ENCODE results near the gene PCDHA10. TPM values are rescaled to one million over a fixed set of nuclear protein-coding genes. Genes with fewer than 3 reads are reported as not detected.

Gene PCDHA10
- total RNA-seq, 6 experiments from 2014 or later: 0.05 to 0.07 (median 0.06) TPM; not detected in 3

- Histone ChIP-seq H3K4me1 (no peaks in the 10 kb centered on the region), H3K4me3 (no peak overlapping the region), H3K27me3 (no peaks in the 10 kb centered on the region), H3K27ac (no peak overlapping the region), H3K36me3 (no peaks in the 10 kb centered on the region), H3K9me3 (peaks cover 0 to 4% (median under 1%) of the 10 kb centered on the region in 4 donors)
- TF ChIP-seq CTCF (IDR thresholded peaks at IDR 0.05): no peak
- intact Hi-C loops (cut with DNase I): no loop called here
- DNase-seq (no peak), ATAC-seq (no peak)
- WGBS (ENCODE audit: insufficient coverage, low coverage, low lambda C conversion rate, missing lambda C conversion rate): 61% methylated on average over 9 of the region's 94 CpGs
These were observed 1.7 kb downstream of the PCDHA10 start for GRCh38 chr5:140857177-140857986.

- Histone ChIP-seq H3K36me3 (no peaks in the 10 kb centered on the region), H3K27me3 (no peaks in the 10 kb centered on the region), H3K27ac (no peak overlapping the region), H3K4me3 (no peak overlapping the region), H3K9me3 (peaks cover 0 to 4% (median 2%) of the 10 kb centered on the region in 4 donors), H3K4me1 (no peaks in the 10 kb centered on the region)
- intact Hi-C loops (cut with DNase I): no loop called here
- DNase-seq: no peak
- no peak for ATAC-seq
- WGBS (ENCODE audit: insufficient coverage, low coverage, low lambda C conversion rate, missing lambda C conversion rate): no CpG with 5 or more reads among the region's 22 CpGs
- TF ChIP-seq CTCF (IDR thresholded peaks at IDR 0.05): no peak
- no peak for TF ChIP-seq POLR2A (IDR thresholded peaks at IDR 0.05)
These were observed 2.2 kb downstream of the PCDHA10 start for GRCh38 chr5:140857987-140858240.

DNA sequence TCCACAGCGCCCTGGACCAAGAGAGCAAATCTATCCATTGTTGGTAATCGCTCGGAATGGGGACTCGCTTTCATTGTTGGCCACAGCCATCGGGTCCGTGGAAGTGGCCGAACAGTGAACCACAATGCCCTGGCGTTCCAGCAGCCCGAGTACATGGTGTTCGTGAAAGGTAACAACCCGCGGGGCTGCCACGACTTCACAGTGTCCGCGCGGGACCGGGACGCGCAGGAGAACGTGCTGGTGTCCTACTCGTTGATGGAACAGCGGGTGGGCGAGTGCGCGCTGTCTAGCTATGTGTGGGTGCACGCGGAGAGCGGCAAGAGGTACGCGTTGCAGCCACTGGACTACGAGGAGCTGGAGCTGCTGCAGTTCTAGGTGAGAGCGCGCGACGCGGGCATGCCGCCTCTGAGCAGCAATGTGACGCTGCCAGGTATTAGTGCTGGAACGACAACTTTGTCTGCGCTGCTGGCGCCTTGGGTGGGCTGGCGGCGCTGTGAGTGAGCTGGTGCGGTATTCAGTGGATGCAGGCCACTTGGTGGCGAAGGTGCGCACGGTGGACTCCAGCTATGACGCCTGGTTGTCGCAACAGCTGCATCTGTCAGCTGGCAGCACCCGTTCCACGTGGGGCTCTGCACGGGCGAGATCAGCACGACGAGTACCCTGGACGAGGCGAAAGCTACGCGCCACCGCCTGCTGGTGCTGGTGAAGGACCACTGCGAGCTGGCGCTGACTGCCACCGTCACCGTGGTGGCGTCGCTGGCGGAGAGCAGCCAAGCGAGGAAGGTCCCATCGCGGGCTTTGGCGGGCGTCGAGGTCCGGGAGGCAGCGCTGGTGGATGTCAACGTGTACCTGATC lies 7.0 kb downstream of the PCDHA10 start:
- Histone ChIP-seq H3K4me1 (no peaks in the 10 kb centered on the region), H3K36me3 (no peaks in the 10 kb centered on the region), H3K27me3 (no peaks in the 10 kb centered on the region), H3K9me3 (peaks cover 0 to 4% (median 0%) of the 10 kb centered on the region in 4 donors), H3K4me3 (no peak overlapping the region), H3K27ac (no peak overlapping the region)
- no peak for DNase-seq
- 45% methylated on average over 13 of the region's 76 CpGs for WGBS (ENCODE audit: insufficient coverage, low coverage, low lambda C conversion rate, missing lambda C conversion rate)
- no peak for TF ChIP-seq CTCF (IDR thresholded peaks at IDR 0.05)
- no peak for TF ChIP-seq POLR2A (IDR thresholded peaks at IDR 0.05)
- no peak for ATAC-seq
- intact Hi-C loops (cut with DNase I): no loop called here

- no peak for DNase-seq
- TF ChIP-seq CTCF (IDR thresholded peaks at IDR 0.05): peak in 3 of 4 donors; percentile 15 to 39 (median 21)
- TF ChIP-seq POLR2A (IDR thresholded peaks at IDR 0.05): no peak
These were observed 13.2 kb downstream of the PCDHA10 start, which contains the start of gene PCDHA11 for GRCh38 chr5:140868721-140869554. TSS of gene PCDHA11 (plus strand) at chr5:140868957. CDS start at chr5:140869104, 147 bp downstream.

More at GRCh38 chr5:140868721-140869554, 13.2 kb downstream of the PCDHA10 start, which contains the start of gene PCDHA11:
- intact Hi-C loops (cut with DNase I): no loop called here
- WGBS (ENCODE audit: insufficient coverage, low coverage, low lambda C conversion rate, missing lambda C conversion rate): 11% methylated on average over 32 of the region's 41 CpGs
- Histone ChIP-seq H3K9me3 (no peaks in the 10 kb centered on the region), H3K27me3 (no peaks in the 10 kb centered on the region), H3K27ac (no peak within 1 kb of the TSS), H3K36me3 (no peaks in the 10 kb centered on the region), H3K4me3 (peak within 1 kb of the TSS in 1 of 3 donors; percentile 11), H3K4me1 (no peaks in the 10 kb centered on the region)
- ATAC-seq: peak; percentile 36 to 77 (median 65)

Data from right lobe of liver (tissue), 6 donors.